Coronary artery (tissue), 2 donors: ENCODE measurements around the gene RUFY4.

ENCODE experiments used
- DNase-seq: peaks from one replicate; pipeline ENCODE4 v3.0.0-alpha.2; 2017; ENCODE audit warnings: low spot score
- H3K27ac ChIP-seq, 2 donors: fragments of 200-600 bp; sonication (generic); one replicate each; pipeline ENCODE4 v1.5.1; 2016 to 2019
- H3K4me3 ChIP-seq: fragments of 200-600 bp; sonication (generic); 2 replicates; pipeline ENCODE4 v1.5.1; 2016; ENCODE audit warnings: mild to moderate bottlenecking, moderate library complexity
- TF ChIP-seq, protein P1 (sequence below): fragments of 200-600 bp; sonication (generic); IDR thresholded peaks from one replicate; pipeline ENCODE4 v1.5.1; 2019; ENCODE audit warnings: antibody characterized with exemption

Gene RUFY4

DNA sequence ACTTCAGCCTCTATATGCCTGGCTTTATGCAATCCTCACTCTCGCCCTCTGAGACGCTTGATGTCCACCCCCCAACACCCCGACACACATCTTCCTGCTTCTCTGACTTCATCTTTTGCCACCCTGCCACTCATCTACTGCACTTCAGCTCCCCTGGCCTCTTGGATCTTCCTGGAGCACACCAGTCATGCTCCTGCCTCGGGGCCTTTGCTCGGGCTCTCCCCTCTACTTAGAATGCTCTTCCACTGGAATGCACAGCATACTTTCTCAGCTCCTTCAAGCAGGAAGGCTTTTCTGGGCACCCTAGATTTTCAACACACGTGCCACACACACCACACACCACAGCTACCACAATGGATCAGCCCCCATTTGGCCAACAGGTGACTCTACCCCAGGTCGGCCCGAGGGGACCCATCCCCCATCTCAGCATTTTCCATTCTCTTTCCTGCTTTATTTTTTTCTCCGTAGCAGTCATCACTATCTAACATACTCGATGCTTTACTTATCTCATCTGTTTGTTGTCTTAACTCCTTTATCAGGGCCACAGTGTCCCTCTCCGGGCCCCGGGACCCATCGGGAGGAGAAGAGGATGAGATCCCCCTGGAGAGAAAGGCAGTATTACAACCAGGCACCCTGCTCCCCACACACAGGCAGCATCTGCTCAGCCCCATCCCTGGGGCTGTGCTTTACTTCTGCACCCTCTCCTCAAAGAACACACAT, 2.3 kb downstream of the RUFY4 start:
- DNase-seq: no peak
- no peak overlapping the region for H3K4me3 ChIP-seq
- TF ChIP-seq, protein P1, sequence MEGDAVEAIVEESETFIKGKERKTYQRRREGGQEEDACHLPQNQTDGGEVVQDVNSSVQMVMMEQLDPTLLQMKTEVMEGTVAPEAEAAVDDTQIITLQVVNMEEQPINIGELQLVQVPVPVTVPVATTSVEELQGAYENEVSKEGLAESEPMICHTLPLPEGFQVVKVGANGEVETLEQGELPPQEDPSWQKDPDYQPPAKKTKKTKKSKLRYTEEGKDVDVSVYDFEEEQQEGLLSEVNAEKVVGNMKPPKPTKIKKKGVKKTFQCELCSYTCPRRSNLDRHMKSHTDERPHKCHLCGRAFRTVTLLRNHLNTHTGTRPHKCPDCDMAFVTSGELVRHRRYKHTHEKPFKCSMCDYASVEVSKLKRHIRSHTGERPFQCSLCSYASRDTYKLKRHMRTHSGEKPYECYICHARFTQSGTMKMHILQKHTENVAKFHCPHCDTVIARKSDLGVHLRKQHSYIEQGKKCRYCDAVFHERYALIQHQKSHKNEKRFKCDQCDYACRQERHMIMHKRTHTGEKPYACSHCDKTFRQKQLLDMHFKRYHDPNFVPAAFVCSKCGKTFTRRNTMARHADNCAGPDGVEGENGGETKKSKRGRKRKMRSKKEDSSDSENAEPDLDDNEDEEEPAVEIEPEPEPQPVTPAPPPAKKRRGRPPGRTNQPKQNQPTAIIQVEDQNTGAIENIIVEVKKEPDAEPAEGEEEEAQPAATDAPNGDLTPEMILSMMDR: no peak
- H3K27ac ChIP-seq: no peak overlapping the region

DNA sequence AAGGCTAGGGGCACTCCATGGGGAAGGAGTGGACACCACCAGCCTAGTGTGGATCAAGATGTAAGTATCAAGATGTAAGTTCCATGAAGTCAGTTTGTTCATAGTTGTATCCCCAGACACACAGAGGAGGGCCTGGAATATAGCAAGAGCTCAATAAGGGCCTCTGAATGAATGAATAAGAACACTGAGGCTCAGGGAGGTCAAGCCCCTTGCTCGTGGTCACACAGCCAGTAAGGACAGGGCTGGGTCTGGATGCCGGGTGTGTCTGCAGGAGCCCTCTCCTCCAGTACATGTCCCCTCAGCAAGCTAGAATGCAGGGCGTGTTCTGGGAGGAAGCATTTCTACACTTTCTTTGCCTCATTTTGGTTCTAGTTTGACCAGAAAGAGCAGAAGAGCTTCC, 2.9 kb downstream of the RUFY4 start:
- no peak for DNase-seq
- TF ChIP-seq, protein P1: no peak
- H3K27ac ChIP-seq: no peak overlapping the region
- no peak overlapping the region for H3K4me3 ChIP-seq

DNA sequence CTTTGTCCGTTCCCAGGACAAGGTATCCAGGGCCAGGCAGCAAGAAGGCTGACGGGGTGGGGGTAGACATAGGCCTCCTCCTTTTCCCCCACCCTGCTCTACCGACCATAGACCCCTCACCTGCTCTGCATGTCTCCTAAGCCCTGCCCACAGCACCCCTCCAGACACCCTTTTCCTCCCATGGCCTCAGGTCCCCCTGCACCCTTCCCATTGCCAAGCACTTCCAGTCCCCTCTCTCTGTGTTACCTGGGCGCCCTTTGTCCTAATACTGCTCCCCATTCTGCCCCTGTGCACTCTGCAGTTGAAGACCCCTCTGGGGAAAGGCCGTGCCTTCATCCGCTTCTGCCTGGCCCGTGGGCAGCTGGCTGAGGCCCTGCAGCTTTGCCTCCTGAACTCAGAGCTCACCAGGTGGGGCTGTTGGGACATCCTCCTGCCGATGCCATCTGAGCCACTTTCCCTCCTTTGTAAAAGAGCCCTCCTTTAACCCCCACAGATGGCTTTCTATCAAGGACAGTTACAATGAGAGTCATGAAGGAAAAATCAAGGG, 3.5 kb downstream of the RUFY4 start:
- Histone ChIP-seq H3K27ac (no peak overlapping the region), H3K4me3 (no peak overlapping the region)
- TF ChIP-seq, protein P1: no peak
- no peak for DNase-seq

DNA sequence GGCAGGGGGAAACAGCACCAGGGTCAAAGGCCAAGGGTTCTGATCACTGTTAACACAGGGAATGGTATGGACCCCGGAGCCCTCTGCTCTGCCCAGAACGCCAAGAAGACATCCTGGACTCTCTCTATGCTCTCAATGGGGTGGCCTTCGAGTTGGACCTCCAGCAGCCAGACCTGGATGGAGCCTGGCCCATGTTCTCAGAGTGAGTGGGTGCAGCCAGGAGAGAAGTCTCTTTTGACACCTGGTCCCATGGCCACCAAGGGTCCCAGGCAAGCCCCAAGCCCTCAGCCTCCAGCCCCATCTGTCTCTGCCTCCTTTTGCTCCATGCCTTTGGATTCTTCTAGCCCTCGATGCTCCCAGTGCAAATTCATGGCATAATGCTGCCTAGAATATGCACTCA, 4.1 kb downstream of the RUFY4 start:
- Histone ChIP-seq H3K4me3 (no peak overlapping the region), H3K27ac (no peak overlapping the region)
- no peak for DNase-seq
- TF ChIP-seq, protein P1: no peak

DNA sequence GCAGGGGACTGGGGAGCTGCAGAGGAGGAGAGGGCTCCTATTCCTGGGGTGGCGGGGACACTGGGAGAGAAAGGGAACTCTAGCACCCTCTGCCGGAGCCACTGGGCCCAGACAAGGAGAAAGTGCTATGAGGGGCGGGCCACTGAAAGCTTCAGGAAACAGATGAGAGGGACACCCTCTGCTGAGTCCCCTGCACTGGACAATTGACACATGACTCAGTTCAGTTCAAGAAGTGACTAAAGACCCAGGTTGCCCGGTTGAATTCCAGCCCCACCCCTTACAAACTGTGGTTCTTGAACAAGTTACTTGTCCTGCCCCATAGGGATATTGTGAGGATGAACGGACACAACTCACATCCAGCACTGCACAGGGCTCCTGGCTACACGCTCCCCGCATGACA, 5.0 kb downstream of the RUFY4 start:
- DNase-seq: no peak
- Histone ChIP-seq H3K27ac (no peak overlapping the region), H3K4me3 (no peak overlapping the region)
- TF ChIP-seq, protein P1: no peak

DNA sequence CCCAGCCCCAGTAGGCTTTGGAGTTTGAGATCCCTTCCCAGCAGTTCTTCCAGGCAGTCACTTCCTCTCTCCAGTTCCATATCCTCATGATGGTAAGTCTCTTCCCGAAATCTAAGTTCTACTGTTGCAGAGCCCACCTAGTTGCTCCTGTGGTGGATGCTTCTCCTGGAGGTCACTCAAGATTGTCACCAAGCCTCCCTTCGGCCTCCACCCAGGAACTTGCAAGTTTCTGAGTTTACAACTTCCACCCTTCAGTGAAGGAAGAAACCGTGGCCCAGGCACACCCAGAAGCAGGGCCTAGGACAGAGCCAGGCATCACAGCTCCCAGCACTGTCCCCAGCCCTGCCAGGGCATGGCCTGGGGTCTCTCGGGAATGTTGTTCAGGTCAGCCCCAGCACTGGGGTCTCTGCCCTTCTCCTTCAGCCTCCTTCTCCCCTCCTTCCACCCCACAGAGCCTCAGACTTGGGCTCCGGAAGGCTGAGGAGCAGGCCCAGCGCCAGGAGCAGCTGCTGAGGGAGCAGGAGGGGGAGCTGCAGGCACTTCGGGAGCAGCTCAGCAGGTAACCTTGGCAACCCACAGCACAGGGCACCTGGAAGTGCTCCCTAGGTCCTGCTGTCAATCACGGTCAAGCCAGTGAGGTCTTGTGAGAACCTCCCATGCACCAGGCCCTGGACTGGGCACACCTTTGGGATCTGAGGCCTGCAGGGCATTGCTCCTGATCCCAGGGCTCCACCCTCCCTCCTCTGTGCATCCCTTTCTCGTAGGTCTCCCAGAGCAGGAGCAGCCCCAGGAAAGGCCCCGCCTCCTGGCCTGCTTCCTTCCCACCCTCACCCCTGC, 7.1 kb downstream of the RUFY4 start:
- TF ChIP-seq, protein P1: no peak
- DNase-seq: no peak
- H3K4me3 ChIP-seq: no peak overlapping the region
- no peak overlapping the region for H3K27ac ChIP-seq
